SU-DHL-6 (cell line): ENCODE data around the gene NBPF3.
"Not testable (repeated sequence)": the region's sequence is repeated elsewhere in the genome, so short reads cannot be mapped to it uniquely, and the experiment has no call there.

Experiments
- EZH2phosphoT487 ChIP-seq: fragments of 200-600 bp; sonication (generic), shearing (Covaris generic); conservative IDR thresholded peaks from 2 replicates; pipeline ENCODE4 v1.6.1; 2018; ENCODE audit warnings: mild to moderate bottlenecking, antibody characterized with exemption, low read length, moderate library complexity, mixed read lengths
- TF ChIP-seq, protein P1 (sequence below): fragments of 200-600 bp; sonication (generic); IDR thresholded peaks from one replicate; pipeline ENCODE4 v1.5.1; 2017; ENCODE audit warnings: antibody characterized with exemption, mild to moderate bottlenecking, low read length, moderate library complexity; ENCODE audit not compliant: insufficient read depth, poor library complexity, severe bottlenecking

GRCh38 chr1:21467946-21468345 lies 28.0 kb downstream of the NBPF3 start:
- TF ChIP-seq, protein P1, sequence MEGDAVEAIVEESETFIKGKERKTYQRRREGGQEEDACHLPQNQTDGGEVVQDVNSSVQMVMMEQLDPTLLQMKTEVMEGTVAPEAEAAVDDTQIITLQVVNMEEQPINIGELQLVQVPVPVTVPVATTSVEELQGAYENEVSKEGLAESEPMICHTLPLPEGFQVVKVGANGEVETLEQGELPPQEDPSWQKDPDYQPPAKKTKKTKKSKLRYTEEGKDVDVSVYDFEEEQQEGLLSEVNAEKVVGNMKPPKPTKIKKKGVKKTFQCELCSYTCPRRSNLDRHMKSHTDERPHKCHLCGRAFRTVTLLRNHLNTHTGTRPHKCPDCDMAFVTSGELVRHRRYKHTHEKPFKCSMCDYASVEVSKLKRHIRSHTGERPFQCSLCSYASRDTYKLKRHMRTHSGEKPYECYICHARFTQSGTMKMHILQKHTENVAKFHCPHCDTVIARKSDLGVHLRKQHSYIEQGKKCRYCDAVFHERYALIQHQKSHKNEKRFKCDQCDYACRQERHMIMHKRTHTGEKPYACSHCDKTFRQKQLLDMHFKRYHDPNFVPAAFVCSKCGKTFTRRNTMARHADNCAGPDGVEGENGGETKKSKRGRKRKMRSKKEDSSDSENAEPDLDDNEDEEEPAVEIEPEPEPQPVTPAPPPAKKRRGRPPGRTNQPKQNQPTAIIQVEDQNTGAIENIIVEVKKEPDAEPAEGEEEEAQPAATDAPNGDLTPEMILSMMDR, result not testable (repeated sequence)
- not testable (repeated sequence) for TF ChIP-seq EZH2phosphoT487
